Measurements from ENCODE around the gene CDCA4.

CDCA4 gene

GRCh38 chr14:104985675-104986486, 35.0 kb downstream of the CDCA4 start, which contains the start of gene CLBA1:
Gene CLBA1, plus strand, starts transcription at chr14:104985788. Its CDS starts 644 bp downstream, at chr14:104986432.
- Histone ChIP-seq H3K4me1 (no peaks in the 10 kb centered on the region; the same call in 1 of the 2 replicates), H3K36me3 (no peaks in the 10 kb centered on the region), H3K9me3 (no peaks in the 10 kb centered on the region), H3K4me3 (ENCODE audit: low read depth, low read length) (peak within 1 kb of the TSS; percentile 81), H3K27me3 (no peaks in the 10 kb centered on the region)
- no peak for TF ChIP-seq CTCF (IDR thresholded peaks at IDR 0.05; ENCODE audit: low read depth, low read length)
- peak; percentile 95 for DNase-seq

DNA sequence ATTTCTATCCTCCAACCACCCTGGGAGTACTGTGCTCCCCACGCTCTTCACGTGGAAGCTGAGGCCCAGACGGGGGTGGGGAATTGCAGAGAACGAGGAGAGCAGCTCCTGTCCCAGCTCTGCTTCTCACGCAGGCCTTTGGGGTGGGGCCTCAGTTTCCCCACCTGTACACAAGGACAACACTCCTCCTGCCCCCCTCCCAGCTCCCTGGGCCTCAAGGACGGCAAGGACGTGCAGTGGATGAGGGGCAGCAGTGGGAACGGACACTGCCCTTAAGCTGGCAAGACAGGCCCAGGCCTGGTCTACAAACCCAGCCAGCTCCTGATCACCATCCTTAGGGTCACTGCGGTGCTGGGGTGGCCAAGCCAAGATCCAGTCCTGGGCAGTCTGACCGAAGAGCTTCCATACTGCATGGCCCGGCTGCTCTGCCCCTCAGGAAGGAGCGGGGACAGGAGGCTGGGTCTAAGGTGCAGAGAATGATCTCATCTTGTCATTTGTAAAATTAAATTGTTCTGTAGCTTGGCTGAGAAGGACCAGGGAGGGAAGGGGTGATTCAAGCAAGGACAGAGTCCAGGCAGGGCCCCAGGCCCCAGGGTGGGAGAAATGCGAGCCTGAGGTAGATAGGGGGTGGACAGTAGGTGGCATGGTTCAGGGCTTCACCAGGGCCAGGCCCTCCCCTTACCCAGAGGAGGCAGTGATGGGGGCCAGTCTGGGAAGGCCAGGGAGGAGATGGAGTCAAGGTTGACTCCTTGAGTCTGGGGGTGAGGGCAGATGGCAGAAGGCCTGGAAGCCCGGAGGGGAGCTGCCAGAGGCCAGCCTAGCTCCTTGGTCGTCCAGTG, 36.6 kb downstream of the CDCA4 start:
- H3K4me3 ChIP-seq (ENCODE audit: low read depth, low read length): no peak overlapping the region
- peak; percentile 8 for DNase-seq
- H3K27me3 ChIP-seq: no peaks in the 10 kb centered on the region
- TF ChIP-seq CTCF (IDR thresholded peaks at IDR 0.05; ENCODE audit: low read depth, low read length): no peak
- no peaks in the 10 kb centered on the region for H3K9me3 ChIP-seq
- no peaks in the 10 kb centered on the region for H3K36me3 ChIP-seq
- peaks cover 10% of the 10 kb centered on the region for H3K4me1 ChIP-seq

- Histone ChIP-seq H3K36me3 (no peaks in the 10 kb centered on the region), H3K27me3 (no peaks in the 10 kb centered on the region), H3K4me3 (ENCODE audit: low read depth, low read length) (no peak overlapping the region), H3K4me1 (peaks cover 15% of the 10 kb centered on the region), H3K9me3 (no peaks in the 10 kb centered on the region)
- peak; percentile 5 for DNase-seq
- TF ChIP-seq CTCF (IDR thresholded peaks at IDR 0.05; ENCODE audit: low read depth, low read length): no peak
Measured at GRCh38 chr14:104983231-104983721, 37.6 kb downstream of the CDCA4 start.

GRCh38 chr14:104982548-104983230, 38.2 kb downstream of the CDCA4 start:
- TF ChIP-seq CTCF (IDR thresholded peaks at IDR 0.05; ENCODE audit: low read depth, low read length): no peak
- peak; percentile 3 for DNase-seq
- Histone ChIP-seq H3K27me3 (no peaks in the 10 kb centered on the region), H3K36me3 (no peaks in the 10 kb centered on the region), H3K9me3 (no peaks in the 10 kb centered on the region), H3K4me3 (ENCODE audit: low read depth, low read length) (no peak overlapping the region), H3K4me1 (peaks cover 16% of the 10 kb centered on the region)

DNA sequence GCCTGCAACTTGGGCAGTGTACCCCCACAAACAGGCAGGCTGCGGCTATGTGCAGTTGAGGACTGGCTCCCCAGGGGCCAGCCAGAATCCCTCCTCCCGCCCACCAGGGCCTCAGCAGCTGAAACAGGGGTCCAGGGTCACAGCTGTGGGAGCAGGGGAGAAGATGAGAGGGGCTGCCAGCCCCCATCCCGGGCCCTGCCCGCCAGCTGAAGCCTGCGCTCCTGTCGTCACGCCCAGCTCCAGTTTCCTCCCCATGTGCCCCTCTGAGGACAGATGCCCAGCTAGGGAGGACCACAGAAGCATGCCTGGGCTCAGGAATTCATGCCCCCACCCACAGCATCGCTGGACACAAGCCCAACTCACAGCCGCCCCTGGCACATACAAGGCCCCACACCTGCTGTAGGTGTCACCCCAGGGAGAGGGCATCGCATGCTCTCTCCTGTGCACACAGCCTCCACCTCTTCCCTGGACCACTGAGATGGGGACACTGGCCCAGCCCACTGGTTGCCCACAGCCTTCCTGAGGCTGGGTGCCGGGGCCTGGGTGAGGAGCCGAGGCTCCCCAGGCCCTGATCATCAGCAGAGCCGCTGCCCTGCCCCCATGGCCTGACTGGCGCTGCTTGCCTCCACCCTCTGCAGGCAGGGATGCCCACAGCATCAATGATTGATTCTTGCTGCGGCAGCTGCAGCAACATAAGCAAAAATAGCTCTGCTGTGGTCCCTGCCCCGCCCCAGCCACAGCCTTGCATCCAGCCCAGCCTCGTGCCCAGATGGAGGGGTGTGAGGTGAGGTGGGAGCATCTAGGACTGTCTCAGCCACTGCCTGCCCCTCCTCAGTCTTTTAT, 39.0 kb downstream of the CDCA4 start:
- Histone ChIP-seq H3K27me3 (no peaks in the 10 kb centered on the region), H3K9me3 (no peaks in the 10 kb centered on the region), H3K4me3 (ENCODE audit: low read depth, low read length) (no peak overlapping the region), H3K36me3 (no peaks in the 10 kb centered on the region), H3K4me1 (peaks cover 19% of the 10 kb centered on the region)
- peak; percentile 12 for DNase-seq
- no peak for TF ChIP-seq CTCF (IDR thresholded peaks at IDR 0.05; ENCODE audit: low read depth, low read length)

All from BE2C (cell line).